Measurements from ENCODE around the gene DCDC1.
"Not testable (repeated sequence)": the region's sequence is repeated elsewhere in the genome, so short reads cannot be mapped to it uniquely, and the experiment has no call there.

Gene DCDC1

DNA sequence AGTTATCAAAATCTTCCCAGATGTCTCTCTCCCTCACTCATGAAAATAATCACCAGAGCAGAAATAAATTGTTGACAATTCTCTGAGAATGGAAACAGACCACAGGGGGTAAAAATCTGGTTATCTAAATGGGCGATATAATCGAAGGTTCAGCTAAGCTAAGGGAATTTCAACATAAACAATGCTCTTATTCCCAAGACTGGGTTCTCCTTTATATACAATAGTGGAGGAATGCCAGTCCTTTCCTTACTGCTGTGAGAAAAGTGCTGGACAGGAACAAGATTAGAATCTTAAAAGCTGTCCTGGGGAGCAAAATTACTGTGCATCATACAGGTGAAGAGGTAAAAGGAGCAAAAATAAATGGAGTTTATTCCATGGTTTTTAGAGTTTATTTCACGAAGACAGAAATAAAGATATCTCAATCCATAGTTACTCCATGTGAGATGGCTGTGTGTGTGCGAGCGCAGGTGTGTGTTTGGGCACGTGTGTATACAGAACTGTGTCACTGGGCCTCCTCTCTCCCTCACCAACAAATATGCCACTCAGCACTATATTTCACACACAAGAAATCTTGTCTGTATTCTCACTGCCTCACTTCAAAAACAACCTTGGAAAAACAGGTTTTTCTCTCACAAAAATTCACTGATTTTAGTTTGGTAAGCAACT, 385.6 kb downstream of the DCDC1 start:
- DNase-seq, result no peak

DNA sequence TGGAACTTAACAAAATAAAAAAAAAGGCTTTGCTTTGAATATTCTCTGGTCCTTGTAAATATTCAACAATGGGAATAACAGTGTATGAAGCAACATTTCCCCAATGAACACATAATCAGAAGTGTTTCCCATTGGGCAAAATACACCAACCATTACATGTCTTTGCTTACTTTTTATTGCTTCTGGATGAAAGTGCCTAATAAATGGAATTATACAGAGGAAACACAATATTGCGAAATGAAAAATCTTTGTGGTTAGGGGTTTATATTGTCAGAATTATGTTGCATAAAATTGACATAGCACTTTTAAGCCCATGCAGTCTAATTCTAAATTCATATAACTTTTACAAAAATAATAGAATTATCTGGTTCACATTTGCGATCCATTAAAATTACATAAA, 386.4 kb downstream of the DCDC1 start:
- no peak for DNase-seq

- DNase-seq, result no peak
Measured at GRCh38 chr11:30967579-30967978, 402.0 kb downstream of the DCDC1 start.

DNA sequence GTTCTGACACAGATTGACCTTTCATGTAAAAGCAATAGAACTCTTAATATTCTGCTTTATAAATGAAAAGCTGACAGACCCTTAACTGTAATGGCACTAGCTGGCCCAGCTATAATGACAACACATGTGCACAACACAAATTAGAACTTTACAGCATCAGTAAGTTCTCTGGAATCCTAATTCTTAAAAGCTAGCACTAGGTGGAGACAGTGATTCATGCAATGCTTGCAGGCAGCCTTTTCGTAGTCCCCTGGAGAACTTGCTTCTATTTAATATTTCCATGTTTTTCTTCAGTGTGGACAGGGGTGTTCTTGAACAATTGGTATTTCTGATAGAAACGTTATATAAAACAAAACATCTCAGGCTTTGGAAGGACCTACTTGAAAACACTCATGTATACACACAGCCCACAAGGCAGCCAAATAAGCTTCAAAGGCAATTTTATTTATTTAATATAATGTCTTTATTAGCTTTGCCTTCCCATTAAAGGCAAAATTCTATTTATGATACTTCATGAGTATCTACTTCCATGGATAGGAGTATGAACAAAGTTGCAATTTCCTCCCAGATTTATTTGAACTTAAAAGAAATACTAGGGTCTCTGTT, 409.0 kb downstream of the DCDC1 start:
- DNase-seq, result no peak

- DNase-seq, result no peak
Measured at GRCh38 chr11:30956751-30957150, 412.8 kb downstream of the DCDC1 start.

- DNase-seq, result no peak
Measured at GRCh38 chr11:30949838-30950237, 419.7 kb downstream of the DCDC1 start.

- not testable (repeated sequence) for DNase-seq
Measured at GRCh38 chr11:30947715-30948114, 421.8 kb downstream of the DCDC1 start.

- no peak for DNase-seq
Measured at GRCh38 chr11:30938810-30939209, 430.7 kb downstream of the DCDC1 start.

DNA sequence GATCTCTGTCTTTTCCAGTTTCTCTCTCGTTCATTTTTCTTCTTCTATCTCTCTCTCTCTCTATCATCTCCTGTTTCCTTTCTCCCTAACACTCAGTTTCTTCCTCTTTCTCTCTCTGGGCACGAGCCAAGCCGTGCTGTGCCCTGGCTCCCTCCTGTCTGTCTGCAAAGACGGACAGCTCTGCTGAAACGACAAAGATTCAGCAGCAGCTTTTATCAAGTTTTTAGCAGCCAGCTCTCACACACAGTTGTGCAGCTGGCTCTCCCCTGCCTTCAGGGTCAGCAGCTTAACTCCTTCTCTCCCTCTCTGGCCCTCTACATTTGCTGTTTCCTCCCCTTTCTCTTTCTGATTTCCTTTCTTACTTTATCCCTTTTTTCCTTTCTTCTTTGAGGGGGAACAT, 431.4 kb downstream of the DCDC1 start:
- DNase-seq, result no peak

- no peak for DNase-seq
Measured at GRCh38 chr11:30936491-30936890, 433.0 kb downstream of the DCDC1 start.

GRCh38 chr11:30935861-30936260, 433.7 kb downstream of the DCDC1 start:
- DNase-seq, result no peak

DNA sequence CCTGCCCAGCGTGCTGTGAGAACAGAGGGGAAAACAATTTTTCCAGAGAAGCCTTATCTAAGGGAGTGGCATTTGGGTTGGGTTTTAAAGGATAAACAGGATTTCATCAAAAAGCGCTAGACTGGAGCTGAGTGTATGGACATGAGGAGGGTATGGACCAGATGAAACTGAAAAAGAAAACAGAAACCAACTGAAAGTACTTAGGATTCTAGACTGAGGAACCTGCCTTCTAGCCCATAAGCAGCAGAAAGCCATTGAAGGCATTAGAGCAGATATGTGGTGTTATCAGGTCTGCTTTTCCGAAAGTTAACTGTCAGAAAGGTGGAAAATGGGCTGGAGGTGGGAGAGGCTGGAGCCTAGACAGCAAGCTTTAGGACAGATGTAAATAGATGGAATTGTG, 443.4 kb downstream of the DCDC1 start:
- no peak for DNase-seq

GRCh38 chr11:30921811-30922210, 447.7 kb downstream of the DCDC1 start:
- no peak for DNase-seq

- DNase-seq, result no peak
Measured at GRCh38 chr11:30919389-30920152, 450.0 kb downstream of the DCDC1 start.

DNA sequence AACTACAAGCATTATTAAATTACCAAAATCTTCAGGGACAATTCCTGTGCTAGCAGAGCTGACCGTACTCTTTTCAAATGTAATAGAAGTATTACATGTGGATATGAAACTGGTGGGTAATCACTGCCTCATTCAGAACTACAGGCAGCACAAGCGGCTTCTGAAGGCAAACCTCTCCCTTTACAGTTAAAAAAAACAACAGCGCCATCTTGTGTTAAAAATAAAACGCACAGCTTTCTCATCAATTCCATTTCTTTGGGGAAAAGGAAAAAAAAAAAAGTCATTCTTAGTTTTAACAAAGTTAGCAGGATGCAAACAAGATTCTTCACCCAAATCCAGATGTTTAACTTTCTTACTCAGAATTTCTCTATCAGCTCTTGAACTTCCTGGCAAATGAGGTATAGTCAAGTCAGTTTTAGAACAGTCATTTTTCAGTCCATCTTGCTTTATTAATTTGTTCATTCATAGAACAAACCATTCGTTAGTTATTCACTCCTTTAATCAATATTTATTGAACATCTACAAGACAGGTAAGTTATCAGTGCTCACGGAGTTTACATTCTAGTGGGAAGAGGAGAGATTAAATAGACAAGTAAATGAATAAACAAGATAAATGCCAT, 451.6 kb downstream of the DCDC1 start:
- DNase-seq, result no peak

DNA sequence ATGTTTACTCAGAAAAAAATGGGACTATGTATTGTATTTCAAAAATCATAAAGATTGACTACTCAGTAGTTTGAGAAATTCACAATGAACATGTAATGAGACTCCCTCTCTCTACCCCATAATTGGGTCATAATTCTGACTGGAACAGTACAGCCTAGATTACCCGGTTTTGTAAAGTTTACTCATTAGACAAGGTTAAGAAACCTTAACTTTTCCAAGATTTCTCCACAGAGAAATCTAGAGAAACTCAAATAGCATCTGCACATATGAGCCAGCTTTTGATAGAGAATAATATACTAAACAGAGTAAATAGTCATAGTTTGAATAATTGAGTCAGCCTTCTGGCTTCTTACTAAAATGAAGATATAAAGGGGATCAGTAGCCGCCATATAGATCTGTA, 452.3 kb downstream of the DCDC1 start:
- DNase-seq, result no peak

DNA sequence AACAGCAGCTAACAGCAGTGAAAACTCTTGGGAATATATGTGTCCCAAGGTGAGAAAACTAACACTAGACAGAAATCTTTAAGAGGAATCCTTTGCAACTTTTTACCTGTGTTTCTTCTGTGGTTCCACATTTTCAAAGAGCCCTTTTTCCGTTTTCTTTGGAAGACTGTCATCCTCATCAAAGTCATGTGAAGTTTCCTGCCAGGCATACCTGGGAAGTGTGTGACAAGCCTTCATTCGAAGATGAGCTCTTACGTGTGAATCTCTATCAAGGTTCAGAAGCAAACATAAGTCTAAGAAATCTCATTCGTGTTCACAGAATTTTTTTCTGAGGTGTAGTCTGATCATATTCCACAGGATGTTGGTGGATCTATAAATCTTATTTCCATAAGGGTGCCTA, 452.8 kb downstream of the DCDC1 start:
- no peak for DNase-seq

DNA sequence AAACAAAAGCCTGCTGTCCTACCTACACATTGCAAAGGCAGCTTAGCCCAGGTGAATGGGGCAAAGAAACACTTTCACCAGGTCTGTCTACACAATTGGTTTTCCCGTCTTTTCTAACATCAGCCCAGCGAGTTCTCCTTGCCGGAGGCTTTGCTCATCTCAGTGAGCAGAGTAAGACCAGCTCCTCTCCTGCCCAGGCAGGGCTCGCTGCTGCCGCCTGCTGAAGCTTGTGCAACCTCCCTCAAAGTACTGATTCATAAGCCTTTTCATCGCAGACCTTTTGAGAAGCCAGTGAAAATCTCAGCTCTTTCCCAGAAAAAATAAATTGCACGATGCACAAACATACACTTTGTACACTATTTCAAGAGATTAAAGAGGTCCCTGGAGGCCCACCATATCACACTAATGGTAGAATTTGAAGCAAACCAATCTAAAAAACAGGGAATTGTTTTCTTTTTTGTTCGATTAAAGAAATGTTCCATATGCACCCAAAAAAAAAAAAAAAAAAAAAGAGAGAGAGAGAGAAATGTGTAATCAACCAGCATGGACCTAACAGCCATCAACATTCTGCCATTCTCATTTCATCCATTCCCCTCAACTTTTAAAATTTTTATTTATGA, 455.3 kb downstream of the DCDC1 start:
- no peak for DNase-seq

GRCh38 chr11:30911247-30911646, 458.3 kb downstream of the DCDC1 start:
- DNase-seq, result no peak

DNA sequence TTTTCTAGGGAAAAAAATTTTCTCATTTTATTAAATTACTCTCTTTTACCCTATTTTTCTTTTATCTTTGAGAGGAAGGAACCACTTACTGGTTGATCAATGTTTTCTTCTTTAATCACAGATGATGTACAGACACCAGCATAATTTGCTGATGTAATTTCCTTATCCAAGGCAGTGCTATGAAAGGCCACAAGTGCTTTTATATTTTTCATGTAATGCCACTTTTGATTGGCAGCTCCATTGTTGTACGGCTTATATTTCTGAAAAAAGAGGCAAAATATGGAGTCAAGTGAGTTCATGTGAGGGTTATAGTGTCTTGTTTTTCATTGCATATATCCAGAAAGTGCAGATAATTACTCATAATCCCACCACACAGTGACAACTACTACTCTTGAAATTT, 460.7 kb downstream of the DCDC1 start:
- no peak for DNase-seq

GRCh38 chr11:30908272-30908671, 461.3 kb downstream of the DCDC1 start:
- no peak for DNase-seq

DNA sequence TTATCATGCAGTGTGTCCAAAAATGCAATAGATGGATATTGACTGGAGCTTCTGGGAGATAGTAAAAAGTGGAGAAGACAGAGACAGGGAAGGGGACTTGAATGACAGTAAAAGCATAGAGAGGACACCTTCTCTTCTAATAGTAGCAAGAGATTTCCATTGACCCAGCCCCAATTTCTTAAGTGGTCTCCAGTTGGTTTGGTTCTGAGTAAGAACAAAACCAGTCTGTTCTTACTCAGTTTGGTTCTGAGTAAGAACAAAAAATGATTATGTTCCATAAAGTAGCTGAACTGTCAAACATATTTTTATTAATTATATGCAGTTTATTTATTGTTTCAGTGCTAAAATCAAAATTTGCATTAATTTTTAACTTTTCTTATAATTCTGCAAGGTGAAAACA, 466.6 kb downstream of the DCDC1 start:
- no peak for DNase-seq

DNA sequence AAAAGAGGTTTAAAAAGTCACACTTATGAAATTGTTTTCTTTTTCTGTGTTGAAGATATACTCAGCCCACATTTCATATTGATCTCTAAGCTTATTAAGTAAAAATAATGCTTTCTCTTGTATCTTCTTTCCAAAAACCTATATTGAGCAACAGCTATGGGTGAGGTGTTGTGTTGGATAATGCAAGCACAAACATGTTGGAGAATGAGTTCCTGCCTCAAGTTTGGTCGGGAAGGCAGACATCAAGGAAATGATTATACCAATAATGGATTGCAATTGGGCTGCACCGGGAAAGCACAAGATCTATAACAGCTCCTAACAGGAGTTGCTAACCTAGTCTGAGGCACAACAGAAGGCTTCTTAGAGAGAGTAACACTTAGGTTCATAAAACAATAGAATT, 474.5 kb downstream of the DCDC1 start:
- no peak for DNase-seq
